GM23248 (cell line): ENCODE results near the gene OR4F6.

Experiments used
- EZH2 ChIP-seq: fragments of 200-600 bp; sonication (generic); IDR thresholded peaks from 2 replicates; pipeline ENCODE4 v1.6.1; 2018; ENCODE audit warnings: antibody characterized with exemption, mild to moderate bottlenecking; ENCODE audit not compliant: insufficient read depth, poor library complexity, severe bottlenecking
- EZH2phosphoT487 ChIP-seq: fragments of 200-600 bp; sonication (generic); IDR thresholded peaks from 2 replicates; pipeline ENCODE4 v1.6.1; 2018; ENCODE audit warnings: antibody characterized with exemption, moderate library complexity, mild to moderate bottlenecking, low read depth; ENCODE audit not compliant: insufficient read depth

GRCh38 chr15:101795455-101795854, 7.9 kb upstream of the OR4F6 start:
- TF ChIP-seq EZH2phosphoT487 (no peak), EZH2 (no peak)
